Testis (tissue), 3 donors: ENCODE measurements around the gene TNFRSF4. TPM values are rescaled to one million over a fixed set of nuclear protein-coding genes. Genes with fewer than 3 reads are reported as not detected.

Experiments
- DNase-seq: peaks from one replicate; pipeline ENCODE4 v3.0.0-alpha.2; 2019
- H3K27ac ChIP-seq, 2 donors: fragments of 200-600 bp; sonication (generic); one replicate each; pipeline ENCODE4 v1.5.1; 2019
- H3K27me3 ChIP-seq: fragments of 200-600 bp; sonication (generic); one replicate; pipeline ENCODE4 v1.5.1; 2019
- H3K36me3 ChIP-seq: fragments of 200-600 bp; sonication (generic); one replicate; pipeline ENCODE4 v1.5.1; 2017; ENCODE audit warnings: low read depth; ENCODE audit errors: missing control alignments
- H3K4me1 ChIP-seq: fragments of 200-600 bp; sonication (generic); one replicate; pipeline ENCODE4 v1.5.1; 2019
- H3K4me3 ChIP-seq, 2 donors: fragments of 200-600 bp; sonication (generic); one replicate each; pipeline ENCODE4 v1.5.1; 2017 to 2019
- H3K9me3 ChIP-seq: fragments of 200-600 bp; sonication (generic); one replicate; pipeline ENCODE4 v1.5.1; 2017
- CTCF ChIP-seq, 3 experiments: fragments of 450-650 bp in 2 of 3; fragments of 200-600 bp in 1 of 3; sonication (generic) in 1 of 3; IDR thresholded peaks; one replicate each; pipeline ENCODE4 v1.5.1; 2016 to 2019; ENCODE audit warnings: antibody characterized with exemption in 3 of 3, mild to moderate bottlenecking in 2 of 3, moderate library complexity in 1 of 3
- POLR2A ChIP-seq: fragments of 450-650 bp; IDR thresholded peaks from one replicate; pipeline ENCODE4 v1.6.1; 2017; ENCODE audit warnings: antibody characterized with exemption, mild to moderate bottlenecking, moderate library complexity
- WGBS, 2 donors: methylation state at CpG; one replicate each; pipeline ENCODE4 v1.1.5; 2018; 5-methylcytosine and 5-hydroxymethylcytosine counted together
- intact Hi-C: fragments of 100-400 bp; cut with DNase I; formaldehyde crosslinking; loops from one replicate; pipeline ENCODE4 v1.15.1; 2023; ENCODE audit warnings: low total_unique reads
- polyA plus RNA-seq: library from polyadenylated mRNA; stranded (reverse); fragments of 350-450 nt; fragmentation: Illumina TruSeq; extraction: RNeasy Lipid Tissue Mini Kit (QIAGEN cat#74804); gene quantifications from one replicate; pipeline ENCODE4 v1.2.3, GENCODE V29; 2014; ENCODE audit warnings: low read depth, low replicate concordance; ENCODE audit not compliant: insufficient read depth
- total RNA-seq, 2 donors: library from RNA; depleted of rRNA; stranded (reverse); fragments of >200 nt; gene quantifications; one replicate each; pipeline ENCODE4 v1.2.3, GENCODE V29; 2016

TNFRSF4 gene
- total and polyA plus RNA-seq, 3 donors from 2014 or later: 0.80 to 1.4 (median 0.87) TPM

GRCh38 chr1:1207571-1207892, 6.4 kb downstream of the TNFRSF4 start:
- Histone ChIP-seq H3K27ac (no peak overlapping the region), H3K9me3 (no peaks in the 10 kb centered on the region), H3K36me3 (no peaks in the 10 kb centered on the region), H3K4me1 (peaks cover 10% of the 10 kb centered on the region), H3K27me3 (no peaks in the 10 kb centered on the region), H3K4me3 (no peak overlapping the region)
- WGBS, 2 donors: 65 to 66% methylated on average over 10 to 11 of the region's 11 CpGs
- TF ChIP-seq POLR2A: no peak
- no peak for TF ChIP-seq CTCF (IDR thresholded peaks at IDR 0.05)
- intact Hi-C loops: no loop called here
- no peak for DNase-seq

- 74 to 75% methylated on average over 14 to 19 of the region's 19 CpGs for WGBS, 2 donors
- intact Hi-C loops: no loop called here
- Histone ChIP-seq H3K4me3 (no peak overlapping the region), H3K9me3 (no peaks in the 10 kb centered on the region), H3K27ac (no peak overlapping the region), H3K27me3 (no peaks in the 10 kb centered on the region), H3K4me1 (peaks cover 10% of the 10 kb centered on the region), H3K36me3 (no peaks in the 10 kb centered on the region)
- TF ChIP-seq CTCF (IDR thresholded peaks at IDR 0.05) (no peak), POLR2A (no peak)
- no peak for DNase-seq
Observed at GRCh38 chr1:1206966-1207531, 6.9 kb downstream of the TNFRSF4 start.

DNA sequence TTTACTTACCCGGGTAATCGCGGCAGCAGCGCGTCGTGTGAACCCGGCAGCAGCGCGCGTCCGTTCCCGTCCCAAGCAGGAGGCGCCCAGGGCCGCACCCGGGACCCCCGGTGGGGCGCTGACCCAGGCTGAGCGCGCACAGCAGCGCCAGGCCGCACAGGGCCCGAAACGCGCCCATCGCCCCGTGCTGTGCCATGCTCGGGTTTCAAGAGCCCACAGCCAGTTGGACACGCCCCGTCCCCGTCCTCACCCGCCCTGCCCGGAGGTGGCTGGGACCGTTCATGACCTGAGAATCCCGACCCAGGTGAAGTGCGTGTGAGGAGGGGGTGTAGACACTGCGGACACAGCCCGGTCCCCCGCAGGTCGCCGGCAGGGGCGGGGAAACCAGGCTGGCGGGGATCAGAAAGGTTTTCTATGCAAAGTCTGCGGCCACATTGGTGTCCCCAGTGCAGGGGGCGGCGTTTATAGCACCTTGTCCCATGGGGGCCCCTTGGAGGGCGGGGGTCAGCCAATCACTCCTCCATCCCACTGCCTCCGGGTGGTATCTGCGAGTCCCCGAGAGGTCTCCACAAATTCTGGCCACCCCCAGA, 7.5 kb downstream of the TNFRSF4 start, which contains the start of gene TNFRSF18:
TNFRSF18 (minus strand) TSS at position 217 of the 590 bp plus-strand sequence; CDS start at position 196, 21 bp downstream.
- DNase-seq: no peak
- peaks cover 10% of the 10 kb centered on the region for H3K4me1 ChIP-seq
- TF ChIP-seq POLR2A (no peak), CTCF (IDR thresholded peaks at IDR 0.05) (no peak)
- H3K4me3 ChIP-seq: no peak within 1 kb of the TSS
- H3K36me3 ChIP-seq: no peaks in the 10 kb centered on the region
- H3K9me3 ChIP-seq: no peaks in the 10 kb centered on the region
- H3K27ac ChIP-seq: no peak within 1 kb of the TSS
- 31 to 32% methylated on average over 31 to 49 of the region's 49 CpGs for WGBS, 2 donors
- intact Hi-C loops: no loop called here
- no peaks in the 10 kb centered on the region for H3K27me3 ChIP-seq

GRCh38 chr1:1205769-1206375, 8.1 kb downstream of the TNFRSF4 start:
- H3K4me3 ChIP-seq: no peak overlapping the region
- no peak overlapping the region for H3K27ac ChIP-seq
- no peak for DNase-seq
- H3K27me3 ChIP-seq: no peaks in the 10 kb centered on the region
- WGBS, 2 donors: 56 to 67% methylated on average over 8 to 31 of the region's 31 CpGs
- H3K4me1 ChIP-seq: peaks cover 10% of the 10 kb centered on the region
- no peak for TF ChIP-seq POLR2A
- TF ChIP-seq CTCF (IDR thresholded peaks at IDR 0.05): no peak
- intact Hi-C loops: no loop called here
- H3K36me3 ChIP-seq: no peaks in the 10 kb centered on the region
- no peaks in the 10 kb centered on the region for H3K9me3 ChIP-seq
